ENCODE data around the gene HPD.

GRCh38 chr12:121811434-121812319, 47.0 kb downstream of the HPD start:
- TF ChIP-seq EP300 (IDR thresholded peaks at IDR 0.05; ENCODE audit: borderline replicate concordance in 1 of 2, low read depth in 1 of 2, low read length in 1 of 2): no peak
- peak; percentile 91 for TF ChIP-seq CTCF (IDR thresholded peaks at IDR 0.05)
- no peak for TF ChIP-seq NRF1 (IDR thresholded peaks at IDR 0.05; ENCODE audit: low read depth, low read length)
- peak; percentile 75 for TF ChIP-seq SMC3 (IDR thresholded peaks at IDR 0.05; ENCODE audit: low read depth, low read length)
- TF ChIP-seq FOSL2 (IDR thresholded peaks at IDR 0.05; ENCODE audit: borderline replicate concordance, low read depth): no peak
- TF ChIP-seq RXRA (IDR thresholded peaks at IDR 0.05; ENCODE audit: borderline replicate concordance, low read depth): no peak
- TF ChIP-seq FOXJ3 (CRISPR knock-in tag; IDR thresholded peaks at IDR 0.05): no peak
- no peak for TF ChIP-seq RFX5 (IDR thresholded peaks at IDR 0.05; ENCODE audit: low read length)
- no peak for TF ChIP-seq EZH2phosphoT487 (IDR thresholded peaks at IDR 0.05; ENCODE audit: borderline replicate concordance, low read depth)
